Measurements from ENCODE around the gene ICE1.

GRCh38 chr5:5424736-5425135, 2.3 kb downstream of the ICE1 start:
- TF ChIP-seq BHLHE40 (IDR thresholded peaks at IDR 0.05; ENCODE audit: borderline replicate concordance) (no peak), FOXM1 (IDR thresholded peaks at IDR 0.05; ENCODE audit: borderline replicate concordance) (no peak), FOXK2 (IDR thresholded peaks at IDR 0.05) (no peak)

All from HEK293T (cell line).